HG02623 (cell line): ENCODE results near the gene CCDC184.
"Not testable (repeated sequence)": the region's sequence is repeated elsewhere in the genome, so short reads cannot be mapped to it uniquely, and the experiment has no call there.

Experiments
- ATAC-seq: cut with Tn5 transposase; IDR thresholded peaks from one replicate; pipeline ENCODE4 v1.9.1; 2021; ENCODE audit warnings: moderate library complexity; ENCODE audit not compliant: unreplicated experiment

CCDC184 gene

DNA sequence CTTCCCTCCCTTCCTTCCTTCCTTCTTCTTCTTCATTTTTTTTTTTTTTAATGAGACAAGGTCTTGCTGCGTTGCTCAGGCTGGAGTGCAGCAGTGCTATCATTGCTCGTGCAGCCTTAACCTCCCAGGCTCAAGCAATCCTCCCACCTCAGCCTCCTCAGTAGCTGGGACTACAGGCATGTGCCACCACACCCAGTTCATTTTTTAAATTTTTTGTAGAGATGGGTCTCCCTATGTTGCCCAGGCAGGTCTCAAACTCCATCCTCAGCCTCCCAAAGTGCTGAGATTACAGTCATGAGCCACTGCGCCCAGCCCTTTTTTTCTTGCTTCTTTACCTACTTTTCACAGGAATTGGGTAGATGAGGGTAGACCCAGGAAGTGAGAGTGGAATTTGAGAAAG lies 18.1 kb downstream of the CCDC184 start:
- ATAC-seq, result no peak

DNA sequence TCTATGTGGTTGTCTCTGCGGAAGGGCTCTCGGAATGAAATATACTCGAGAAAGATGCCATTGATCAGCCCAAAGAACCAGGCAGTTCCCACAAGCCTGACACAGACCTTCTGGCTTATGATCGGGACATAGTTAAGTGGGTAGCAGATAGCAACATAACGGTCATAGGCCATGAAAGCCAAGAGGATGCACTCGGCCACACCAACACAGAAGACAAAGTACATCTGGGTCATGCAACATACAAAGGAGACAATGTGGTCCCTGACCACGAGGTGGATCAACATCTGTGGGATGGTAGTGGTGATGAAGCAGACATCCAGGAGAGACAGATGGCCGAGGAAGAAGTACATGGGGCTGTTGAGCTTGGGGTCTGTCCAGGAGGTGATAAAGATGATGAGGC lies 19.3 kb downstream of the CCDC184 start:
- no peak for ATAC-seq

DNA sequence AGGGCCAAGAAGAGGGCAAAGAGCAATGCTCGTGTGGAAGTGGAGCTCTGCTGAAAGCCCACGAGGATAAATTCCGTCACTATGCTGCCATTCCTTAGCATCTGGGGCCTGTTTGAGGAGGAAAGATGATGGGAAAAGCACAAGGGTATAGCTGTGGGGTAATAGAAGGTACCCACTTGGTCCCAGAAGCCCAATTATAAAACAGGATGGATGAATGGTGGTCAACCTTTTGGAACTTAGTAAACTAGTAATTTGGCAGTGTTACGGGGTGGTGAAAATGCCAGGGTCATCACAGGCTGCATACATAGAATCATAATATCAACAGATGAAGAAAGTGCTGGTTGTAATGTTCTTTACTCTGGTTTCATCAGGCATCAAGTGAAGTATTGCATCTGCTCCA lies 19.7 kb downstream of the CCDC184 start, which contains the start of gene OR10AD1:
OR10AD1 (minus strand) TSS at position 101 of the 400 bp plus-strand sequence; CDS start at position 101, 0 bp downstream.
- ATAC-seq, result no peak

DNA sequence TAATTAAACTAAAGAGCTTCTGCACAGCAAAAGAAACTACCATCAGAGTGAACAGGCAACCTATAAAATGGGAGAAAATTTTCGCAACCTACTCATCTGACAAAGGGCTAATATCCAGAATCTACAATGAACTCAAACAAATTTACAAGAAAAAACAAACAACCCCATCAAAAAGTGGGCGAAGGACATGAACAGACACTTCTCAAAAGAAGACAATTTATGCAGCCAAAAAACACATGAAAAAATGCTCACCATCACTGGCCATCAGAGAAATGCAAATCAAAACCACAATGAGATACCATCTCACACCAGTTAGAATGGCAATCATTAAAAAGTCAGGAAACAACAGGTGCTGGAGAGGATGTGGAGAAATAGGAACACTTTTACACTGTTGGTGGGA lies 26.1 kb downstream of the CCDC184 start:
- not testable (repeated sequence) for ATAC-seq

DNA sequence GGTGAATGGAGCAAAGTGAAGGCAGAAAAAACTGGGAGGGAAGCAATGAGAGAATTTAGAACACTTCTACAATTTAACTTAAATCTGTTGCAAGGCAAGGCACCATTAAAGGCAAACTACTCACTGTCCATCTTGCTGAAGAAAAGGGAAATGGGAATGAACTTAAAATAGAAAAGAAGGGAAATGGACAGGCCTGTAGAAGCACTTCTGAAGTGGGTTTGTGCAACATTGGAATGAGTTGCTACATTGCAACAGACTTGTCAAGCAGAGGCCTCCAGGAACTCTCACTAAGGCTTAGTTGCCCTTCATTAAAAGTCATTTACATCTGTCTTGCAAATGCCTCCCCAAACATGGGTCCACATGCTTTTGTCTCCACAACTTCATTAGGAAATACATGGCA lies 33.3 kb downstream of the CCDC184 start:
- no peak for ATAC-seq

DNA sequence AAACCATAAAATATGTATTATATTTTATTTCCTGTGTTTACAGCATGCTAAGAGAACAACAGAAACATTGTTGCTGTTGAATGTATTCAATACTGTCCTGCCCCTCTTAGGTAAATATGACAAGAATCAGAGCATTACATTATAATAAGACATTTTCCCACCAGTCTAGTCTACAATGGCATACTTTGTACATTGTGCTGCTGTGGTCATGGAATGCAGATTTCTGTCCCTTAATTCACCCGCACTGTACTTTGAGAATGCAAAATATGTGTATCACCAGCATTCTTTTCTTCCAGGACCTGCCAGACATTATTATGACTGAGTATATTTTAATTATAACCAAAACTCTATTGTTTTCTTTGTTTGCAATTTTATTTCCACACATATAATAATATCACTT lies 36.2 kb downstream of the CCDC184 start:
- ATAC-seq, result no peak

DNA sequence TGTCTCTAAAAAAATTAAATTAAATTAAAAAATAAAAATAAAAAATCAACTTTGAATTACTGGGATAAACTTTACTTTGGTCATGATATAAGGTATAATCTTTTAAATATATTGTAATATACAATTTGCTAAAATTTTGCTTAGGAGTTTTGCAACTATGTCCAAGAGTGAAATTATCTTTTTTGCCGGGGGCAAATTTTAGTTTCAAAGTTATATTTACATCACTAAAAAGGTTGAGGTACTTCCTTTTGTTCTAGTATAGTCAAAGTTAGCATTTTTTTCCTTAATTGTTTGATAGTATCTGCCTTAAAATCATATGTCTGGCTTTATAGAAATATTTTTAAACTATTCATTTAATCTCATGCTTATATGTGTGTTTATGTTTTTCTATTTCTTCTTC lies 37.3 kb downstream of the CCDC184 start:
- no peak for ATAC-seq

DNA sequence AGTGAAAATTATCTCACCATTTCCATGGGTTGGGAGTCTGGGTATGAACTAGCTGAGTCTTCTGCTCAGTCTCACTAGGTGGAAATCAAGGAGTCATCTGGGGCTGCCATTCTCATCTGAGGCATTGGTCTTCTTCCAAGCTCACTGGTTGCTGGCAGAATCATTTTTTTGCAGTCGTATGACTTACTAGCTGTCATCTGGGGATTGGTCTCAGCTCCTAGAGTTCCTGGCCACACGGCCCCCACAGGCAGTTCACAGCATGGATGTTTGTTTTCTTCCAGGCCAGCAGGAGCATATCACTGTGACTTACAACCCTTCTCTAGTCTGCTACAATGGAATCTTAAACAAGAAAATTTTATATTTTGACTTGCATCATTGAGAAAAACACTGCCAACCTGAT lies 38.2 kb downstream of the CCDC184 start:
- no peak for ATAC-seq

DNA sequence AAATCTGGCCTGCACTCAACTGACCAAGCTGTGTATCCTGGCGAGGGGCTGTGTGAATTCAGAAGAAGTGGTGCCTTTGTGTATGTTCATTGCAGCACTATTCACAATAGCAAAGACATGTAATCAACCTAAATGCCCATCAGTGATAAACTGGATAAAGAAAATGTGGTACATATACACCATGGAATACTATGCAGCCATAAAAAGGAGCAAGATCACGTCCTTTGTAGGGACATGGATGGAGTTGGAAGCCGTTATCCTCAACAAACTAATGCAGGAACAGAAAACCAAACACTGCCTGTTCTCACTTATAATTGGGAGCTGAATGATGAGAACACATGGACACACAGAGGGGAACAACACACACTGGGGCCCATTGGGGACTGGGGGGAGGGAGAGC lies 41.1 kb downstream of the CCDC184 start:
- not testable (repeated sequence) for ATAC-seq

DNA sequence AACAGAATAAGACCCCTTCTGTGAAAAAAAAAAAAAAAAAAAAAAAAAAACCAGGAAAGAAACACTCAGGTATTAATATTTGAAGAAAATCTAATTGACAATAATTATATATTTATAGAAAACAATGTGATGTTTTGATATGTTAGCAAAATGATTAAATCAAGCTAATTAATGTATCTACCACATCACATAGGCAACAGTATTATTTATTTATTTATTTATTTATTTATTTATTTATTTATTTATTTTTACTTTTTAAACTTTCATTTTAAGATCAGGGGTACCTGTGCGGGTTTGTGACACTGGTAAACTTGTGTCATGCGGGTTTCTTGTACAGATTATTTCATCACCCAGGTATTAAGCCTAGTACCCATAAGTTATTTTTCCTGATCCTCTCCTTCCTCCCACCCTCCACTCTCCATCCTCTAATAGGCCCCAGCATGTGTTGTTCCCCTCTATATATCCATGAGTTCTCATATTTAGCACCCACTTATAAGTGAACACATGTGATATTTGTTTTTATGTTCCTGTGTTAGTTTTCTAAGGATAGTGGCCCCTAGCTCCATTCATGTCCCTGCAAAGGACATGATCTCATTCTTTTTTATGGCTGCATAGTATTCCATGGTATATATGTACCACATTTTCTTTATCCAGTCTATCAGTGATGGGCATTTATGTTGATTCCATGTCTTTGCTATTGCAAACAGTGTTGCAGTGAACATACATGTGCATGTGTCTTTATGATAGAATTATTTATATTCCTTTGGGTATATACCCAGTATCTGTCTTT lies 47.9 kb downstream of the CCDC184 start:
- ATAC-seq, result not testable (repeated sequence)
